AG09309 (cell line): Measurements from ENCODE around the gene ARFGAP1.

Experiments used
- DNase-seq: peaks from one replicate; pipeline ENCODE4 v3.0.0-alpha.2; 2010; ENCODE audit warnings: low read depth
- H3K4me3 ChIP-seq: 2 replicates; pipeline ENCODE4 v1.5.1; 2011; ENCODE audit warnings: mild to moderate bottlenecking, low read depth, low read length, moderate library complexity; ENCODE audit not compliant: control insufficient read depth
- TF ChIP-seq, protein P1 (sequence below): IDR thresholded peaks from 2 replicates; pipeline ENCODE4 v1.5.1; 2011; ENCODE audit warnings: mild to moderate bottlenecking, low read depth, low read length, inconsistent platforms; ENCODE audit not compliant: insufficient read depth, control insufficient read depth; ENCODE audit errors: missing control alignments

The ARFGAP1 gene

GRCh38 chr20:63314566-63315239 is 42.1 kb downstream of the ARFGAP1 start:
- TF ChIP-seq, protein P1, sequence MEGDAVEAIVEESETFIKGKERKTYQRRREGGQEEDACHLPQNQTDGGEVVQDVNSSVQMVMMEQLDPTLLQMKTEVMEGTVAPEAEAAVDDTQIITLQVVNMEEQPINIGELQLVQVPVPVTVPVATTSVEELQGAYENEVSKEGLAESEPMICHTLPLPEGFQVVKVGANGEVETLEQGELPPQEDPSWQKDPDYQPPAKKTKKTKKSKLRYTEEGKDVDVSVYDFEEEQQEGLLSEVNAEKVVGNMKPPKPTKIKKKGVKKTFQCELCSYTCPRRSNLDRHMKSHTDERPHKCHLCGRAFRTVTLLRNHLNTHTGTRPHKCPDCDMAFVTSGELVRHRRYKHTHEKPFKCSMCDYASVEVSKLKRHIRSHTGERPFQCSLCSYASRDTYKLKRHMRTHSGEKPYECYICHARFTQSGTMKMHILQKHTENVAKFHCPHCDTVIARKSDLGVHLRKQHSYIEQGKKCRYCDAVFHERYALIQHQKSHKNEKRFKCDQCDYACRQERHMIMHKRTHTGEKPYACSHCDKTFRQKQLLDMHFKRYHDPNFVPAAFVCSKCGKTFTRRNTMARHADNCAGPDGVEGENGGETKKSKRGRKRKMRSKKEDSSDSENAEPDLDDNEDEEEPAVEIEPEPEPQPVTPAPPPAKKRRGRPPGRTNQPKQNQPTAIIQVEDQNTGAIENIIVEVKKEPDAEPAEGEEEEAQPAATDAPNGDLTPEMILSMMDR = no peak
- DNase-seq = no peak
- no peak overlapping the region for H3K4me3 ChIP-seq

DNA sequence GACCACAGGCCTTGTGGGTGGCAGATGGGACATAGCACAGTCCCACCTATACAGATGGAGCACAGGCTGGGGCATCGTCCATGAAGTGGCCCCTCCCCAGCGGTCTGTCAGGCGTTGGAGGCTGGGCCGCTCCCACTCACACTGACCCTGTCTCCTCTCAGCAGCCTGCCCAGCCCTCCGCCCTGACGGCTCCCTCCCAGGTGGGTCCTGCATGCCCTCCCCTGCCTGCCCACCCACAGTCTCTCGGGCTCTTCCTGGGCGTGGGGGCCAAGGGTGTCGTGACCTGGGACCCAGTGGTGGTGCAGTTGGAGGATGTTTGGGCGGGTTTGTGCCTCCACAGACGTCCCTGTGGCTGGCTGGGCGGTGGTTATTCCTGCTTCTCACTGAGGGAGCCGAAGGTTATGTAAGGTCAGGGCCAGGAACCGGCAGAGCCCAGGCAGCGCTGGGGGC is 42.7 kb downstream of the ARFGAP1 start:
- DNase-seq = no peak
- no peak overlapping the region for H3K4me3 ChIP-seq
- TF ChIP-seq, protein P1 = no peak

GRCh38 chr20:63315731-63316491 is 43.3 kb downstream of the ARFGAP1 start:
- TF ChIP-seq, protein P1 = no peak
- no peak overlapping the region for H3K4me3 ChIP-seq

DNA sequence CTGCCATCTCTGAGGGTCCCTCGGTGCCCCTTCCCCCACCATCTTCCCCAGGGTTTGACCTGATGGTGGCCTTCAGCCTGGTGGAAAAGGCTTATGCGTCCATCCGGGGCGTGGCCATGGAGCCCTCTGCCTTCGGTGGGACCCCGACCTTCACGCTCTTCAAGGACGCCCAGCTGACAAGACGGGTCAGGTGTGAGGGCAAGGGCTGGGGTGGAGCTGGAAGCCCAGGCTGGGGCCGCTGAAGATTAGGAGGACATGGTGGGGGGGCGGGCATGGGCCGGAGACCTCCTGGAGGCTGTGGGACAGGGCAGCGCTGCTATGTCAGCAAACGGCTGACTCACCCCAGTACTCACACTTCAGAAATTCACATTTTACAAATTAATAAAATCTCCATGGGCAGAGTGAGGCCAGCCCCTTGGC is 43.9 kb downstream of the ARFGAP1 start:
- TF ChIP-seq, protein P1 = no peak
- DNase-seq = no peak
- H3K4me3 ChIP-seq = no peak overlapping the region

More at GRCh38 chr20:63315731-63316491, 43.3 kb downstream of the ARFGAP1 start:
- DNase-seq = no peak

DNA sequence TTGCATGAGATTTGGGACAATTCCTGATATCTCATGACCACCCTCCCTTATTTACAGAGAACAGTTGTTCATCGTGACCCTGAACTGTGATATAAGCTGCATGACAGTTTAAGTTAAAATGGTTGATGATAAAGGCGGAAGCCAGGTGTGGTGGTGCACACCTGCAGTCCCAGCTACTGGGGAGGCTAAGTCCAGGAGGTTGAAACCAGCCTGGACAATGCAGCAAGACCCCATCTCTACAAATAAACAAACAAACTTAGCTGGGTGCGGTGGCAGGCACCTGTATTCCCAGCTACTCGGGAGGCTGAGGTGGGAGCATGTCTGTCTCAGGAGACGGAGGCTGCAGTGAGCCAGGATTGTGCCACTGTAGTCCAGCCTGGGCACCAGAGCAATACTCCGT is 44.4 kb downstream of the ARFGAP1 start:
- TF ChIP-seq, protein P1 = no peak
- DNase-seq = no peak
- no peak overlapping the region for H3K4me3 ChIP-seq

- no peak overlapping the region for H3K4me3 ChIP-seq
- TF ChIP-seq, protein P1 = no peak
- DNase-seq = no peak
Observed at GRCh38 chr20:63317601-63318291, 45.1 kb downstream of the ARFGAP1 start.
